Pancreas (tissue), 10 donors: ENCODE data around the gene PYGL. TPM values are rescaled to one million over a fixed set of nuclear protein-coding genes. Genes with fewer than 3 reads are reported as not detected.

Source experiments
- ATAC-seq, 4 donors: fragments of 200-7000 bp; cut with Tn5 transposase; one replicate each; pipeline versions ENCODE4 v1.8.0 to v1.9.1; 2020; ENCODE audit warnings: mild to moderate bottlenecking in 4 of 4, moderate library complexity in 4 of 4
- DNase-seq, 6 donors: peaks; one replicate each; pipeline ENCODE4 v3.0.0-alpha.2; 2020
- FAIRE-seq: peaks from 2 replicates; lab custom pipeline; 2012; peaks lifted over from hg19 to GRCh38; lab: Jason Lieb, UNC
- H3K27ac ChIP-seq, 4 donors: fragments of 200-600 bp; sonication (generic); 1 replicate in 3 of 4; 2 replicates in 1 of 4; pipeline versions ENCODE4 v1.5.0 to v1.8.0; 2020
- H3K27me3 ChIP-seq, 4 donors: fragments of 200-600 bp; one replicate each; pipeline ENCODE4 v1.8.0; 2021
- H3K36me3 ChIP-seq, 3 donors: fragments of 200-600 bp; sonication (generic) in 1 of 3; one replicate each; pipeline versions ENCODE4 v1.5.0 to v1.8.0; 2020 to 2021
- H3K4me1 ChIP-seq, 3 donors: fragments of 200-600 bp; one replicate each; pipeline ENCODE4 v1.8.0; 2021
- H3K4me3 ChIP-seq, 4 donors: fragments of 200-600 bp; sonication (generic) in 2 of 4; one replicate each; pipeline versions ENCODE4 v1.5.0 to v1.8.0; 2020 to 2021
- H3K9me3 ChIP-seq, 4 donors: fragments of 200-600 bp; one replicate each; pipeline ENCODE4 v1.8.0; 2021
- WGBS, 2 donors: extraction: QIAGEN DNeasy Blood & Tissue Kit; methylation state at CpG; one replicate each; pipeline ENCODE4 v1.1.7; 2013; 5-methylcytosine and 5-hydroxymethylcytosine counted together
- intact Hi-C, 3 donors: fragments of 100-400 bp; cut with DNase I; formaldehyde crosslinking; loops; one replicate each; pipeline versions ENCODE4 v1.11.1 to v1.14.2; 2022
- polyA plus RNA-seq, 2 donors: library from polyadenylated mRNA; stranded (reverse); fragments of 200-250 nt; gene quantifications; one replicate each; pipeline ENCODE4 v1.2.3, GENCODE V29; 2013
- total RNA-seq, 6 donors: library from RNA; stranded (reverse); fragmentation: NEBNext Ultra II Directional in 4 of 6; extraction: Animal tissue kit (Norgen Biotek cat#: 25700) in 4 of 6; gene quantifications; one replicate each; pipeline versions ENCODE4 v1.2.1 to v1.2.4, GENCODE V29; 2021 to 2023
- TF ChIP-seq, protein P1 (sequence below), 4 donors: fragments of 200-600 bp; sonication (generic) in 3 of 4; IDR thresholded peaks; one replicate each; pipeline versions ENCODE4 v1.5.0 to v1.8.0; 2021; ENCODE audit warnings: antibody characterized with exemption in 4 of 4
- donor health status: healthy with polysubstance abuse.
- donor health status: DM: no; HTN: no; CAD: no; lungs with moderate emphysema.
- donor health status: DM: no; HTN: no; CAD: no.
- donor health status: control.
- donor health status: control.
- donor health status: Bipolar disorder and iron deficiency.
- donor health status: DM: yes; HTN: yes; CAD: no.
- donor health status: DM: no; HTN: no; CAD: no.
- donor health status: DM: no; HTN: no; CAD: no.
- donor health status: DM: yes; HTN: yes; CAD: no.

PYGL gene
- total and polyA plus RNA-seq, 8 donors, result 2.6 to 17.8 (median 5.4) TPM

DNA sequence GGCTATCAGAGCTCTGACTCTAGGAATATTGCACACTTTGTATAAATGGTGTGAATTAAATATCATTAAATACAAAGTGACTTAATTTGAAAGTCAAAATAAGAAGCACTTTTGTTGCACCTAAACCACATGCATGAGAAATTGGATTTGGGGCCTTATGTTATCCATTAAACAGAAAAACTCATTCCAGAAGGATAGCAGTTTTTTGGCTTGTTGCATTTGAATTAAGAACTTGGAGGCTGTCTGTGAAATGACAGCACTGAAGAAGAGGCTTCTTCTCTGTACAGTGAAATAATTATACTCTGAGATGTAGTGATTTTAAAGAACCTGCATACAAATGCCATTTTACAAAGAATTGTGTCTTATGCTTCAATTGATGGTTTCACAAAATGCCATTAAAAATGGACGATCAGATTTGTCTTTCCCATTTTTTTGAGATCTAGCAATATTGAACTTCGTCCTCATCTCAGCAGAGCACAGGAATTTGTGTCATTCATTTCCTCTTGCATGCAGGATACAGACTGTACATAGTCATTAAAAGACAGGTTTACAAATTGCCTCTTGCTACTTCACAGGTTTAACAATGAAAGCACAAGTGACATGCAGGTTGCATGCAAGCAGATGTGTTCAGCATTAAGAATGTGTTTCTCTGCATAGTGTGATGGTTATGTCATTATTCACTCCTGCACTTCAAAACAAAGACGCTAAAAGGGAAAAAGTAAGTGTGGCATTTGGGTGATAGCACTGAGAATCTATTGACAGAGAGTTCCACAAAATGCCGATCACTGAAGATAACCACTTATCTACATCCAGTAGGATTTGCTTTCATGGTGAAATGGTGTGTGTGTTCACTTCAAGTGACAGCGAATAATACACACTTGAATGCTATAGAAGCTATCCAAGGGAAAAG lies 35.9 kb upstream of the PYGL start:
- Histone ChIP-seq H3K4me1 (no peaks in the 10 kb centered on the region), H3K27me3 (no peaks in the 10 kb centered on the region), H3K9me3 (no peaks in the 10 kb centered on the region), H3K36me3 (no peaks in the 10 kb centered on the region), H3K4me3 (no peak overlapping the region), H3K27ac (no peak overlapping the region)
- FAIRE-seq, result no peak
- WGBS, 2 donors, result 36 to 44% methylated on average over 5 of the region's 5 CpGs
- TF ChIP-seq, protein P1, sequence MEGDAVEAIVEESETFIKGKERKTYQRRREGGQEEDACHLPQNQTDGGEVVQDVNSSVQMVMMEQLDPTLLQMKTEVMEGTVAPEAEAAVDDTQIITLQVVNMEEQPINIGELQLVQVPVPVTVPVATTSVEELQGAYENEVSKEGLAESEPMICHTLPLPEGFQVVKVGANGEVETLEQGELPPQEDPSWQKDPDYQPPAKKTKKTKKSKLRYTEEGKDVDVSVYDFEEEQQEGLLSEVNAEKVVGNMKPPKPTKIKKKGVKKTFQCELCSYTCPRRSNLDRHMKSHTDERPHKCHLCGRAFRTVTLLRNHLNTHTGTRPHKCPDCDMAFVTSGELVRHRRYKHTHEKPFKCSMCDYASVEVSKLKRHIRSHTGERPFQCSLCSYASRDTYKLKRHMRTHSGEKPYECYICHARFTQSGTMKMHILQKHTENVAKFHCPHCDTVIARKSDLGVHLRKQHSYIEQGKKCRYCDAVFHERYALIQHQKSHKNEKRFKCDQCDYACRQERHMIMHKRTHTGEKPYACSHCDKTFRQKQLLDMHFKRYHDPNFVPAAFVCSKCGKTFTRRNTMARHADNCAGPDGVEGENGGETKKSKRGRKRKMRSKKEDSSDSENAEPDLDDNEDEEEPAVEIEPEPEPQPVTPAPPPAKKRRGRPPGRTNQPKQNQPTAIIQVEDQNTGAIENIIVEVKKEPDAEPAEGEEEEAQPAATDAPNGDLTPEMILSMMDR (IDR thresholded peaks at IDR 0.05), result no peak
- no peak for ATAC-seq
- no peak for DNase-seq
- intact Hi-C loops, result no loop called here

DNA sequence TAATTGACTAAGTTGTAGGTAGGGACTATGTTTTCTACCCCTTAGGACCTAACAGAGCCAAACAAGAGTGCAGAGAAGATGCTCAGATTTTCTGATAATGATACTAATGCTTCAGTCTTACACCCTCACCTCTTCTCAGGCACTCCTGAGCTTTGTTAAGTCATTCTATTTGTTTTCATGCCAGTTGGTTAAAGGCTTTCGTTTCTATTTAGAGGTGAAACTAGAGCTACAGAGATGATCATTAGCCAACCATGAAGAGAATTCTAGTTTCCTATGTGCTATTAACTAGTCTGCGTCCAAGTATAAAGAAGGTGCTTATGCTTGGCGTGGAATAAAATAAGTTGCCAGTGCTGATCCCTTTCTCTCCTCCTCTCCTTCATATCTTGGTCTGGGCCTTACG lies 34.6 kb upstream of the PYGL start:
- intact Hi-C loops, result no loop called here
- DNase-seq (no peak), ATAC-seq (no peak), FAIRE-seq (no peak)
- no peaks in the 10 kb centered on the region for H3K4me1 ChIP-seq
- H3K9me3 ChIP-seq, result no peaks in the 10 kb centered on the region
- no peaks in the 10 kb centered on the region for H3K36me3 ChIP-seq
- no peak overlapping the region for H3K4me3 ChIP-seq
- H3K27ac ChIP-seq, result no peak overlapping the region
- 81 to 85% methylated on average over 4 of the region's 4 CpGs for WGBS, 2 donors
- H3K27me3 ChIP-seq, result no peaks in the 10 kb centered on the region
- TF ChIP-seq, protein P1 (IDR thresholded peaks at IDR 0.05), result no peak

DNA sequence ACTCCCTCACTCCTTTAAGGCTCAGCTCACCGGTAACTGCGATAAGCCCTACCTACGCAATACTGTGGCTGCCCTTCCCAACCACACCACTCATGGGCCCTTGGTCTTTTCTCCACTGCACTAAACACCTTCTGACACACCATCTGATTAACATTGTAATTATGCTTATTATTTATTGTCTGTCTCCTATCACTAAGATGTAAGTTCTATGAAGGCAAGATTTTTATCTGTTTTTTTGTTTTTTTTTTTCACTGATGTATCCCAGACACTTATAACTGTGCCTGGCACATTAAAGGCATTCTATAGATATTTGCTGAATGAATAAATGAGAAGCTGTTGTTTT lies 34.2 kb upstream of the PYGL start:
- no peak overlapping the region for H3K4me3 ChIP-seq
- TF ChIP-seq, protein P1 (IDR thresholded peaks at IDR 0.05), result no peak
- no peaks in the 10 kb centered on the region for H3K36me3 ChIP-seq
- whole genome bisulfite sequencing, 2 donors, result 85 to 95% methylated on average over 3 of the region's 3 CpGs
- DNase-seq (no peak), FAIRE-seq (no peak), ATAC-seq (no peak)
- intact Hi-C loops, result no loop called here
- H3K27ac ChIP-seq, result no peak overlapping the region
- no peaks in the 10 kb centered on the region for H3K4me1 ChIP-seq
- H3K9me3 ChIP-seq, result no peaks in the 10 kb centered on the region
- no peaks in the 10 kb centered on the region for H3K27me3 ChIP-seq

GRCh38 chr14:50977863-50978528 lies 33.7 kb upstream of the PYGL start:
- no peak for FAIRE-seq
- Histone ChIP-seq H3K4me1 (no peaks in the 10 kb centered on the region), H3K27me3 (no peaks in the 10 kb centered on the region), H3K4me3 (no peak overlapping the region), H3K27ac (no peak overlapping the region), H3K9me3 (no peaks in the 10 kb centered on the region), H3K36me3 (no peaks in the 10 kb centered on the region)
- ATAC-seq, result no peak
- 86 to 92% methylated on average over 3 of the region's 3 CpGs for WGBS, 2 donors
- TF ChIP-seq, protein P1 (IDR thresholded peaks at IDR 0.05), result no peak
- intact Hi-C loops, result no loop called here
- DNase-seq, result no peak

GRCh38 chr14:50974118-50974517 lies 29.8 kb upstream of the PYGL start:
- TF ChIP-seq, protein P1 (IDR thresholded peaks at IDR 0.05), result no peak
- FAIRE-seq, result no peak

More at GRCh38 chr14:50974118-50974517, 29.8 kb upstream of the PYGL start:
- intact Hi-C loops, result no loop called here
- DNase-seq (no peak), ATAC-seq (no peak)
- no peaks in the 10 kb centered on the region for H3K4me1 ChIP-seq
- WGBS, 2 donors, result 81 to 82% methylated on average over 5 of the region's 5 CpGs
- no peaks in the 10 kb centered on the region for H3K36me3 ChIP-seq
- no peaks in the 10 kb centered on the region for H3K27me3 ChIP-seq
- H3K27ac ChIP-seq, result no peak overlapping the region
- no peak overlapping the region for H3K4me3 ChIP-seq
- H3K9me3 ChIP-seq, result no peaks in the 10 kb centered on the region
